ENCODE results near the gene BNC2.

The BNC2 gene

GRCh38 chr9:16775330-16775729 lies 95.1 kb downstream of the BNC2 start:
- Histone ChIP-seq H3K4me3 (no peak overlapping the region), H3K27ac (no peak overlapping the region)

DNA sequence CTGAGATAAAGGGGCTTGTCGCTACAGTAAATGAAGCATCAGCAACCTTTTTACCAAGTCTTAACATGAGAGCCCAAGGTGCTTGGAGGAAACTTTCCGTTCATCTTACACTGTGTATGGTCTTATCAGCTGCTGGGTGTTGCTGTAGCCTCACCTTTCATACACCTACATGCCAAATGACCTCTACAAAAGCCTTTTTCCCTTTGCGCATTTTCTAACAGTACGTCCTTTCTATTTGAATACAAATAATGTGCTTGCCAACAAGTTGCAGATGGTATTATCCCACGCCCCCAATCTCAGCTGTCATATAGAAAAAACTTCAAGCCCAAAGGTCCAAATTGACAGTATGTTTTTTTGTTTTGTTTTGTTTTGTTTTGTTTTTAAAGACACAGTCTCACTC lies 96.9 kb downstream of the BNC2 start:
- no peak overlapping the region for H3K4me3 ChIP-seq
- no peak overlapping the region for H3K27ac ChIP-seq

GRCh38 chr9:16773116-16773515 lies 97.4 kb downstream of the BNC2 start:
- no peak overlapping the region for H3K4me3 ChIP-seq
- H3K27ac ChIP-seq: no peak overlapping the region

GRCh38 chr9:16771356-16771755 lies 99.1 kb downstream of the BNC2 start:
- H3K4me3 ChIP-seq: no peak overlapping the region
- H3K27ac ChIP-seq: no peak overlapping the region

DNA sequence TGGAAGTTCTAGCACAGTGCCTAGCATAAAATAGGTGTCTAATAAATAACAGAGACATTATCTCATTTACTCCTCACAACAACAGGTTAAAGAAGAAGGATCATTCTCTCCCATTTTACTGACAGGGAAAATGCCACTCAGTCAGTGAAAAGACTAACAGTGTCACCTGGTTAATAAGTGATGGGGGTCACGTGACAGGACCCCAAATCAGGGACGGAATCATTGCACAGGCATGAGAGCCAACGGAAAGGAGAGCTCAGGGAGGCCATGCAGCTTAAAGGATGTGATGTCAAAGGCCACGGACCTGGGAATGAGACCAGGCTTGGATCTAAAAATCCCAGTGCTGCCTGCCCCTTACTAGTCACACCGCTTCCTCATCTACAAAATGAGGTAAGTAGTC lies 101.2 kb downstream of the BNC2 start:
- no peak overlapping the region for H3K27ac ChIP-seq
- H3K4me3 ChIP-seq: no peak overlapping the region

DNA sequence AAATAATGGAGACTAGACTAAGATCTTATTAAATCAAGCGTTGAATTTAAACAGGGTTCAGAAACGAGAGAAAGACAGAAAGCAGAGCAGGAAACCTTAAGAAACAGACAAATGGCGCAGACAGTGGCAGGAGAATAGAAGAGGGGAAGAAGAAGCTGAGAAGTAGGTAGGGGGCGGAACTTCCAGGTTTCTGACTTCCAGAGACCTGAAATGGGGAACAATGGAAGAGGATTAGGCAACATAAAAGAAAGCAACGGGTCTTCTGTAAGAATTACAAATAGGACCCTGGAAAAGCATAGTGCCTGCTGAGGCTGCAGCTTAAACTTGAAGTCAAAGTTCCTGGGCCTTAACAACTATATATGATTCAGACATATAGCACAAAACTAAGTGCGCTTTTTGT lies 101.7 kb downstream of the BNC2 start:
- Histone ChIP-seq H3K27ac (no peak overlapping the region), H3K4me3 (no peak overlapping the region)

GRCh38 chr9:16767366-16767765 lies 103.1 kb downstream of the BNC2 start:
- Histone ChIP-seq H3K4me3 (no peak overlapping the region), H3K27ac (no peak overlapping the region)

DNA sequence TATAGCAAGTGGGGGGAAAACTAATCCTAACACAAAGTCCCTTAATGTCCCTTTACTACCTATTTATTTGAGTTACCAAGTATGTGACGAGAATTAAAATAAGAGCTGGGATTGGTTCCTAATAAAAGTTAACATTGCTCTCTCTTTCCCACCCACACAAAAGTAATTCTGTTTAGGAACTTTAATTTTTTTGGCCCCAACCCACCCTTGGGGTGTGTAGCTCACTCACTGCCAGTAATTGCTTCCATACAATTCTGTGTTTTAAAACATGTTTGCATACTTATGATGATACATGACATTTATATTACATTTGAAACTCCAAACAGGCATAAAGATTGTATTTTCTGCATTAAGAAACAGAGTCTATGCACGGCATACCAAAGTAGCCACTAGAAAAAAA lies 106.5 kb downstream of the BNC2 start:
- Histone ChIP-seq H3K27ac (no peak overlapping the region), H3K4me3 (no peak overlapping the region)

GRCh38 chr9:16755467-16756160 lies 114.9 kb downstream of the BNC2 start:
- Histone ChIP-seq H3K4me3 (no peak overlapping the region), H3K27ac (no peak overlapping the region)

DNA sequence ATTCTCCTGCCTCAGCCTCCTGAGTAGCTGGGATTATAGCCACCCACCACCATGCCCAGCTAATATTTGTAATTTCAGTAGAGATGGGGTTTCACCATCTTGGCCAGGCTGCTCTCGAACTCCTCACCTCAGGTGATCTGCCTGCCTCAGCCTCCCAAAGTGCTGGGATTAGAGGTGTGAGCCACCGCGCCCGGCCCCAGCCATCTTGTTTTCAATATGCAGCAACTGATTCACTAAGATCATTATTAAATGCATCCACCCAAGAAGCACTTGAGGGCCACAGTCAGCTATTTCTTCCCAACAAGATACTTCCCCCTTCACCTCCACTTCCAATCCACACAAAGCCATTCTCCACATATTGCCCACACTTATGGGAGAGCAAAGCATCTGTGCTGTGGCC lies 115.8 kb downstream of the BNC2 start:
- H3K27ac ChIP-seq: no peak overlapping the region
- no peak overlapping the region for H3K4me3 ChIP-seq

GRCh38 chr9:16753256-16753655 lies 117.2 kb downstream of the BNC2 start:
- no peak overlapping the region for H3K4me3 ChIP-seq
- H3K27ac ChIP-seq: no peak overlapping the region

GRCh38 chr9:16752601-16753000 lies 117.9 kb downstream of the BNC2 start:
- Histone ChIP-seq H3K27ac (no peak overlapping the region), H3K4me3 (no peak overlapping the region)

DNA sequence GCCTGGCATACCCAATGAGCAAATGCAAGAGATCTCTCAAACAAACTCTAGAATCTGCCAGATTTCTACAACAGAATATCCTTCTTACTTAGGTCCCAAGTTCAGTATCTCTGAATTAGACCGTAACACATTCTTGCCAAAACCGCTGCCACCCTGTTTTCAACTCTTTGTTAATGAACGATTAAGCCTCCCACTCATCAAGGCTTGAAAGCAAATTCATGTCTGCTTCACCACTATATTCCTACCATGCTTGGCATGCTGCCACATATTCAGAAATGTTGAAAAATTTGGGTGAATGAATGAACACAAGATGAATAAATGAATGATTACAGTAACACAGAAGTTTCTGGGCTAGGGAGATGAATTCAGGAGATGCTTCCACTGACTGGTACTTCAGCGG lies 119.9 kb downstream of the BNC2 start:
- Histone ChIP-seq H3K27ac (no peak overlapping the region), H3K4me3 (no peak overlapping the region)

- no peak overlapping the region for H3K4me3 ChIP-seq
- H3K27ac ChIP-seq: no peak overlapping the region
These were observed 125.1 kb downstream of the BNC2 start for GRCh38 chr9:16745359-16745758.

GRCh38 chr9:16744394-16744793 lies 126.1 kb downstream of the BNC2 start:
- Histone ChIP-seq H3K4me3 (no peak overlapping the region), H3K27ac (no peak overlapping the region)

- Histone ChIP-seq H3K4me3 (no peak overlapping the region), H3K27ac (no peak overlapping the region)
These were observed 127.1 kb downstream of the BNC2 start for GRCh38 chr9:16743375-16743774.

DNA sequence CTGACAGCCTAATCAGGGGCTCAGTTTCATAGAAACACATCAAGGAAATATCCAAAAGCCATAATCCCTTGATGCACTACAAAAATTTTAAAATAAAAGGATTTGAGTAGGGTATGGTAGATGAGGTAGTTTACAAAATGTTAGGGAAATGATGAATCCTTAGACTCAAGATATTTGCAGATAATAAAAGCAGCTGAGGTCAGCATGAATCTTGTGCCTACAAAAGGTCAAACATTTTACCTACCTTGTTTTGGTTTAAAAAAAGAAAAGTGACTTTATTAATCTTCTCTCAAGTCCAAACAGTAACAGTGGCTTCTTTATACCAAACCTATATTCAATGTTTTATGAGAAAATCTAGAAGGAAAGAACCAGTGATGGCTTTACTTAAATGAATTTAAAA lies 135.5 kb downstream of the BNC2 start:
- H3K27ac ChIP-seq: no peak overlapping the region
- H3K4me3 ChIP-seq: no peak overlapping the region

GRCh38 chr9:16732546-16732945 lies 137.9 kb downstream of the BNC2 start:
- Histone ChIP-seq H3K27ac (peak overlapping the region in 3 of 21 experiments; percentile 28 to 72 (median 68)), H3K4me3 (no peak overlapping the region)

DNA sequence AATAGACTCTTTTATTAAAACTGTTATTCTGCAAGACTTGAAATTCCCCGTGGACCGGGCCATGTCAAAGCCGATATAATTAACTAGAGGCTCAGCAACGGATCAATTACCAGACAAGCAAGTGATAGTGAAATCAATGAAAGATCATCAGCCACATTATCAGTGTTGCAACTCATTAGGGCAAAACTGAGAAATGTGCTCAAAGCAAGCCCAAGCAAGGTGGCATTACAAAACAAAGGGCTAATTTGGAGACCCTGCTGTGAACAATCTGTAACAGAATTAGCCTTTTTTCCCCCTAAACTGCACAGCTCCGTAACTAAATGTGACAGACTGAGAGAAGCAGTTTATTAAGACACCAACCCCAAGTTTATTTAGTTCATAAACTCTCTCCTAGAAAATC lies 140.3 kb downstream of the BNC2 start:
- H3K4me3 ChIP-seq: no peak overlapping the region
- H3K27ac ChIP-seq: peak overlapping the region in 2 of 21 experiments; percentile 48 to 91

DNA sequence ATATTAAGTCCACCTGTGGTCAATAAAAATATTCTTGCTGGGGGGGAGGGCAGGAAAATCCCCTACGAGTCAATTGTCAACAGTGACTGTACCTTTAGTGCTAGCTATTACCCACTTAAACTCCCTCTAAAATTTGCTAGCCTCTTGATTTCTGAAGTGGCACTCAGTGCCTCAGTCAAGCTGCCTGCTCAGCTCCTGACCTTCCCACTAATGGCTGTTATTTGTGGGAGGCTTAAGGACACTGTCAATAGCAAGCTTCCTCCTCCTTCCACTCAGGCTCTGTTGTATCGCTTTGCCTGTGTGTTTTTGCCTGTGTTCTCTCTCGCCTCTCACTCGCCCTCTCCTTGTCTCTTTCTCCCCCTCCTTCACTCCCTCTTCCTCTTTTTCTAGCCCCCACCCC lies 140.8 kb downstream of the BNC2 start:
- Histone ChIP-seq H3K27ac (peak overlapping the region in 3 of 21 experiments; percentile 15 to 91 (median 48)), H3K4me3 (no peak overlapping the region)

GRCh38 chr9:16728137-16728508 lies 142.3 kb downstream of the BNC2 start:
- peak overlapping the region in 11 of 21 experiments; percentile 15 to 96 (median 85) for H3K27ac ChIP-seq
- H3K4me3 ChIP-seq: peak overlapping the region in 3 of 7 experiments; percentile 47 to 57 (median 47)

DNA sequence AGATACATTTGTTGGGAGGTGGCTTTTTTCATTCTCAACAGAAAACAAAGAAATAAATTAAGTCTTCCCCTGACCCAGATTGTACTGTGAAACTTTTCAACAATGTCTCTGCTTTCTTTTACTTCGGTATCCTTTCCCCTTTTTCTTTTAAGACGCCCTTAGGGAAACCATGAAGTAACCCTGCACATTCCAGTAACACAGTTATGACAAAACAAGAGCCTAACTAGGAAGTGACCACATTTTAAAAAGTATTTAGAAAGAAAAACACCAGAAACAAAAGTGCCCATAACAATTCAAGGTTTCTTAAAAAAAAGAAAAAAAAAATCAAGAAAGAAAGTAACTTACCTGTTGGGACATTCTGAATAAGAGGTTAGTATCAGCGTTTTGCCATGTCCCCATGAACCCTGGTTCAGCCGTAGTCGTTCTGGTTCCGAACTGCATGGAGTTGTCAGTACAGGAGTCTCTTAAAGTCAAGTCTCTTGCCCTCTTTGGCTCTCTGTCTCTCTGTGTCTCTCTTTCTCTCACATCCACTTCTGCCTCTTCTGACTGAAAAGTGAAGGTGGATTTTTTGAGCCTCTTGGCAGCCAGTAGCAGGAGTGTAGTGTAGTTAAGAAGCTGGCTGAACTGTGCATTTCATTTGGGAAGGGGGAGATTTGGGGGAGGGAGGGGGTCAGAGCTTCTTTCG lies 142.9 kb downstream of the BNC2 start:
- peak overlapping the region in 20 of 21 experiments; percentile 54 to 96 (median 84) for H3K27ac ChIP-seq
- peak overlapping the region; percentile 32 to 57 (median 47) for H3K4me3 ChIP-seq
